ENCODE data around the gene GPR151.

GPR151 gene

GRCh38 chr5:146540414-146540813, 24.4 kb upstream of the GPR151 start:
- H3K9me3 ChIP-seq, result no peaks in the 10 kb centered on the region
- peaks cover 1% of the 10 kb centered on the region for H3K27me3 ChIP-seq
- no peaks in the 10 kb centered on the region for H3K4me1 ChIP-seq (ENCODE audit: control insufficient read depth in 1 of 2, insufficient read depth in 1 of 2, low read depth in 1 of 2, low read length in 1 of 2)
- no peaks in the 10 kb centered on the region for H3K36me3 ChIP-seq
- no peak overlapping the region for H3K4me3 ChIP-seq (ENCODE audit: low read depth in 1 of 2, low read length in 1 of 2)
- no peak for TF ChIP-seq CTCF (IDR thresholded peaks at IDR 0.05)
- no peak overlapping the region for H3K27ac ChIP-seq

GRCh38 chr5:146539973-146540372, 24.0 kb upstream of the GPR151 start:
- H3K4me1 ChIP-seq (ENCODE audit: control insufficient read depth in 1 of 2, insufficient read depth in 1 of 2, low read depth in 1 of 2, low read length in 1 of 2), result no peaks in the 10 kb centered on the region
- H3K4me3 ChIP-seq (ENCODE audit: low read depth in 1 of 2, low read length in 1 of 2), result no peak overlapping the region
- H3K27me3 ChIP-seq, result no peaks in the 10 kb centered on the region
- no peaks in the 10 kb centered on the region for H3K9me3 ChIP-seq
- no peak overlapping the region for H3K27ac ChIP-seq
- TF ChIP-seq CTCF (IDR thresholded peaks at IDR 0.05), result no peak
- no peaks in the 10 kb centered on the region for H3K36me3 ChIP-seq

- Histone ChIP-seq H3K4me3 (ENCODE audit: low read depth in 1 of 2, low read length in 1 of 2) (no peak overlapping the region), H3K27ac (no peak overlapping the region), H3K4me1 (ENCODE audit: control insufficient read depth in 1 of 2, insufficient read depth in 1 of 2, low read depth in 1 of 2, low read length in 1 of 2) (no peaks in the 10 kb centered on the region), H3K9me3 (no peaks in the 10 kb centered on the region), H3K27me3 (no peaks in the 10 kb centered on the region), H3K36me3 (no peaks in the 10 kb centered on the region)
- TF ChIP-seq CTCF (IDR thresholded peaks at IDR 0.05), result no peak
These were observed 22.4 kb upstream of the GPR151 start for GRCh38 chr5:146538432-146538831.

DNA sequence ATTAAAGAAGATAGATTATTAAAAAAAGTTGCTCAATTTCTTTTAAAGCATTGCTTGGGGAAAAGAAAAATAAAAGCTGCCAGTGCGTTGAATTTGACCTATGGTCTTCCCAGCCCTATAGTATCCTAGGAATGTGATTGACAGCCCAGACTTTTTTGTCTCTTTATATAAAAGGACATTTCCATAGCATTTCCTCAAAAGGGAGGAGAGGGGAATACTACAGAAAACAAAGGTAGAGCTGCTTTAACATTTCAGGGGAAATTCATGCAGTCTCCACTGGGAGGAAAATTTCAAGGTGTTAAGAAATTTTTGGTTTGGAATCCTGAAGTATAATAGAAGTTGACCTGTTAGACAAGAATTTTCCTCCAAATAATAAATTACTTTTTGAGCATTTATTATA, 17.9 kb upstream of the GPR151 start:
- no peaks in the 10 kb centered on the region for H3K4me1 ChIP-seq (ENCODE audit: control insufficient read depth in 1 of 2, insufficient read depth in 1 of 2, low read depth in 1 of 2, low read length in 1 of 2)
- H3K36me3 ChIP-seq, result no peaks in the 10 kb centered on the region
- H3K27me3 ChIP-seq, result no peaks in the 10 kb centered on the region
- H3K27ac ChIP-seq, result no peak overlapping the region
- TF ChIP-seq CTCF (IDR thresholded peaks at IDR 0.05), result no peak
- no peak overlapping the region for H3K4me3 ChIP-seq (ENCODE audit: low read depth in 1 of 2, low read length in 1 of 2)
- no peaks in the 10 kb centered on the region for H3K9me3 ChIP-seq

DNA sequence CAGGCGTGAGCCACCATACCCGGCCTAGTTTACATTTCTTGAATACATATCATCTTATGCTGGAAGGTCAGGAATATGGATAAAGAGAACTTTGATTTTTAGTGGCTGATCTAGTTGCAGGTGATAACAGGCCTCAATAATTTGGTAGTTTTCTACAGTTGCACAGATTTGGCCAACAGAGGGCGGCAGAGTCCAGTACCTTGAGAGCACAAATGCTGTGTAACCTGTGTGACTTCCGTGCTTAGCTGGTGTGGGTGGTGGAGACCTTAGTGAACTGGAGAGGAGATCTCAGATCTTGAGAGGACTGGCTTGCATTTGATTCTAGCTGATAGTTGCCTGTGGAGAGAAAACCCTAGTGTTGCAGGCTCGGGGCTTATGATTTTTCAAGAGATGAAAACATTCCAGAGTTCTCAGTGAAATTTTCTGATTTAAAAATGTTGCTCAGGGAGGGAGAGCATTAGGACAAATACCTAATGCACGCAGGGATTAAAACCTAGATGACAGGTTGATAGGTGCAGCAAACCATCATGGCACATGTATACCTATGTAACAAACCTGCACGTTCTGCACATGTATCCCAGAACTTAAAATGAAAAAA, 17.4 kb upstream of the GPR151 start:
- no peaks in the 10 kb centered on the region for H3K36me3 ChIP-seq
- TF ChIP-seq CTCF (IDR thresholded peaks at IDR 0.05), result no peak
- H3K27ac ChIP-seq, result no peak overlapping the region
- H3K27me3 ChIP-seq, result no peaks in the 10 kb centered on the region
- no peak overlapping the region for H3K4me3 ChIP-seq (ENCODE audit: low read depth in 1 of 2, low read length in 1 of 2)
- H3K4me1 ChIP-seq (ENCODE audit: control insufficient read depth in 1 of 2, insufficient read depth in 1 of 2, low read depth in 1 of 2, low read length in 1 of 2), result no peaks in the 10 kb centered on the region
- no peaks in the 10 kb centered on the region for H3K9me3 ChIP-seq

DNA sequence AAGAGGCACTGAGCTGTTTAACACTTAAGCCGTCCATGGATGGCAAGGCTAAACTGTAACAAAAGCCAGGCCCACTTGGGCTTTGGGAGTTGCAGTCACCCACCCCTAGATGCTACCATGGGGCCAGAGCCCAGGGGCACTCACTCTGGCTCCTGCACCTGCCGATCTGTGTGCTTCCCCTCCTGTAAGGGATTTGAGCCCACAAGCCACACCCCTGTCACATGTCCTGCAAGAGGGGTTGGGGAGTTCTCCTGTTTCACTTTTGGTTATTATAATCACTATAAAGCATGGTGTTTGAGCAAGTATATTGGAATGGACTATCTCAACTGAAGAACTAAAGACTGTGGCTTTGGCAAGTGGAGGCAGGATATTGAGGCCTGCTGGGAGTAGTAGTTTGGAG, 14.0 kb upstream of the GPR151 start:
- Histone ChIP-seq H3K4me1 (ENCODE audit: control insufficient read depth in 1 of 2, insufficient read depth in 1 of 2, low read depth in 1 of 2, low read length in 1 of 2) (no peaks in the 10 kb centered on the region), H3K27me3 (no peaks in the 10 kb centered on the region), H3K27ac (no peak overlapping the region), H3K9me3 (no peaks in the 10 kb centered on the region), H3K36me3 (no peaks in the 10 kb centered on the region), H3K4me3 (ENCODE audit: low read depth in 1 of 2, low read length in 1 of 2) (no peak overlapping the region)
- no peak for TF ChIP-seq CTCF (IDR thresholded peaks at IDR 0.05)

All from neutrophil (primary cell).